Measurements from ENCODE around the gene SLC22A6.

The SLC22A6 gene

DNA sequence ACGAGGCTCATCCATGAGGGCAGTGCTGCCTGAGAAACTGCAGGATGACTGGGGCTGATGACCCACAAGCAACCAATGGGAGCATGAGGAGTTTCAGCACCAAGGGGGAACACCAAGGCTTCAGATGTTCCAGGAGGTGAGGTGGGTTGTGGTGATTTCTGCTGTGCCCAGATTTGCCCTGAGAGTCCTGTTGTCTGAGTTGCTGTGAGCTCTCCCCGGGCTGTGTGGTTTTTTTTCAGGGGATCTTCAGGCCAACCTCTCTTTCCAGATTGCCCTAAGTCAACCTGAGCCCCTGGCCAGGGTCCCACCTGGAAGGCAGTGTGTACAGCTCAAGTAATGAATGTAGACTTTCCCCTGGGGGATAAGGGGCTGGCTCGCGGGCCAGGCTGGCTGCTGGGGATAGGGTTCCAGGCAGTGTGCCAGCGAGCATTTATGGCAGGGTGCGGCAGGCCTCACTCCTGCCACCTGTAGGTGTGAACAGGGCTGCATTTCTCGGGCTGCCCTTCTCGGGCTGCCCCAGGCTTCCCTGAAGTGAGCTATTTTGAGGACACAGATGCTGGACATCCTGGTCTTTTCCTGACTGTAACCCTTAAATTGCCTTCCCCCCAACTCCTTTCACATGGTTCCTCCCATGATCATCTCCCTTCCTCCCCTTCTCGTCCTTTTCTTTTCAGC lies 9.8 kb downstream of the SLC22A6 start:
- Histone ChIP-seq H3K27ac (no peak overlapping the region), H3K4me3 (ENCODE audit: low read depth in 1 of 2, low read length in 1 of 2) (no peak overlapping the region), H3K4me1 (ENCODE audit: control insufficient read depth in 1 of 2, insufficient read depth in 1 of 2, low read depth in 1 of 2, low read length in 1 of 2) (no peaks in the 10 kb centered on the region), H3K9me3 (no peaks in the 10 kb centered on the region), H3K36me3 (no peaks in the 10 kb centered on the region), H3K27me3 (peaks cover 47% of the 10 kb centered on the region)
- TF ChIP-seq, protein P1, sequence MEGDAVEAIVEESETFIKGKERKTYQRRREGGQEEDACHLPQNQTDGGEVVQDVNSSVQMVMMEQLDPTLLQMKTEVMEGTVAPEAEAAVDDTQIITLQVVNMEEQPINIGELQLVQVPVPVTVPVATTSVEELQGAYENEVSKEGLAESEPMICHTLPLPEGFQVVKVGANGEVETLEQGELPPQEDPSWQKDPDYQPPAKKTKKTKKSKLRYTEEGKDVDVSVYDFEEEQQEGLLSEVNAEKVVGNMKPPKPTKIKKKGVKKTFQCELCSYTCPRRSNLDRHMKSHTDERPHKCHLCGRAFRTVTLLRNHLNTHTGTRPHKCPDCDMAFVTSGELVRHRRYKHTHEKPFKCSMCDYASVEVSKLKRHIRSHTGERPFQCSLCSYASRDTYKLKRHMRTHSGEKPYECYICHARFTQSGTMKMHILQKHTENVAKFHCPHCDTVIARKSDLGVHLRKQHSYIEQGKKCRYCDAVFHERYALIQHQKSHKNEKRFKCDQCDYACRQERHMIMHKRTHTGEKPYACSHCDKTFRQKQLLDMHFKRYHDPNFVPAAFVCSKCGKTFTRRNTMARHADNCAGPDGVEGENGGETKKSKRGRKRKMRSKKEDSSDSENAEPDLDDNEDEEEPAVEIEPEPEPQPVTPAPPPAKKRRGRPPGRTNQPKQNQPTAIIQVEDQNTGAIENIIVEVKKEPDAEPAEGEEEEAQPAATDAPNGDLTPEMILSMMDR (IDR thresholded peaks at IDR 0.05), result no peak

DNA sequence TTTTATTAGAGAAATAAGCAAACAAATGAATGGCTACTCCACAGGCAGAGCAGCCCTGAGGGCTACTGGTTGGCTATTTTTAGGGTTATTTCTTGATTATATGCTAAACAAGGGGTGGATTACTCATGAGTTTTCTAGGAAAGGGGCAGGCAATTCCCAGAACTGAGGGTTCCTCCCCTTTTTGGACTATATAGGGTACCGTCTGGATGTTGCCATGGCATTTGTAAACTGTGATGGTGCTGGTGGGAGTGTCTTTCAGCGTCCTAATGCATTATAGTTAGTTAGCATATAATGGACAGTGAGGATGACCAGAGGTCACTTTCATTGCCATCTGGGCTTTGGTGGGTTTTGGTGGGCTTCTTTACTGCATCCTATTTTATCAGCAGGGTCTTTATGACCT lies 19.2 kb downstream of the SLC22A6 start:
- Histone ChIP-seq H3K4me1 (ENCODE audit: control insufficient read depth in 1 of 2, insufficient read depth in 1 of 2, low read depth in 1 of 2, low read length in 1 of 2) (no peaks in the 10 kb centered on the region), H3K36me3 (no peaks in the 10 kb centered on the region), H3K27me3 (peaks cover 43% of the 10 kb centered on the region), H3K4me3 (ENCODE audit: low read depth in 1 of 2, low read length in 1 of 2) (no peak overlapping the region), H3K9me3 (no peaks in the 10 kb centered on the region), H3K27ac (no peak overlapping the region)
- TF ChIP-seq, protein P1 (IDR thresholded peaks at IDR 0.05), result no peak

DNA sequence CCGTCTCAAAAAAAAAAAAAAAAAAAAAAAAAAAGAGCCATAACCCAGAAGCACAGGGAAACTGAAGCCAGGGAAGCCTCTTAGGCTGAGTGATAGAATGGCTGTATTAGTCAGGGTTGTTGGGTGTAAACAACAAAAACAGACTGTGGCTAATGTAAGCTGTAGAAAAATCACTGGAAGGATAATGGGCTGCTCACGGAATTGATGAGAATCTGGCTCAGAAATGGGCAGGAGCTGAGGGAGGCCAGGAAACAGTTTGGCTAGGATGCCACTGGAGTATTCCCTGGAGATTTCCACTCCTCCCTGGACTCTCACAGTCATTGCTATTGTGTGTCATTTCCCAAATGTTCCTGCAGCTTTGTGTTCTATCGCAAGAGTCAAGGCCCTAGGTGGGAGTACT lies 22.4 kb downstream of the SLC22A6 start:
- Histone ChIP-seq H3K27me3 (peaks cover 22% of the 10 kb centered on the region), H3K27ac (no peak overlapping the region), H3K4me3 (ENCODE audit: low read depth in 1 of 2, low read length in 1 of 2) (no peak overlapping the region), H3K4me1 (ENCODE audit: control insufficient read depth in 1 of 2, insufficient read depth in 1 of 2, low read depth in 1 of 2, low read length in 1 of 2) (no peaks in the 10 kb centered on the region), H3K9me3 (no peaks in the 10 kb centered on the region), H3K36me3 (no peaks in the 10 kb centered on the region)
- TF ChIP-seq, protein P1 (IDR thresholded peaks at IDR 0.05), result no peak

DNA sequence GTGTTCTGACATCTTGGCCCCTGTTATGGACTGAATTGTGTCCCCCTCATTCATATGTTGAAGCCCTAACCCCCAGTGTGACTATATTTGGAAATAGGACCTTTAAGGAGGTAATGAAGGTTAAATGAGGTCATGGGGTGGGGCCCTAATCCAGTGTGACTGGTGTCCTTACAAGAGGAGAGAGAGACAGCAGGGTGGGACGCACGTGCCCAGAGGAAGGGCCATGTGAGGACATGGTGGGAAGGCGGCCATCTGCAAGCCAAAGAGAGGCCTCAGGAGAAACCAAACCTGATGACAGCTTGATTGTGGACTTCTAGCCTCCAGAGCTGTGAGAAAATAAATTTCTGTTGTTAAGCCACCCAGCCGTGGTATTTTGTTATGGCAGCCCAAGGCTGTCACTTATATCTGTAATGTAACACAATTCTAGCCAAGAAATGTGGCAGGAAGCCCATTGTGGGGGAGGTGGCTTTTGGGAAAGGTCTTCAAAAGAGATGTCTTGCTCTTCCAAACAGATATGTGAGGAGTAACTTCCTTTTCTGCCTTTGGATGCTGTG lies 23.7 kb downstream of the SLC22A6 start:
- Histone ChIP-seq H3K27me3 (peaks cover 16% of the 10 kb centered on the region), H3K4me3 (ENCODE audit: low read depth in 1 of 2, low read length in 1 of 2) (no peak overlapping the region), H3K36me3 (no peaks in the 10 kb centered on the region), H3K9me3 (no peaks in the 10 kb centered on the region), H3K4me1 (ENCODE audit: control insufficient read depth in 1 of 2, insufficient read depth in 1 of 2, low read depth in 1 of 2, low read length in 1 of 2) (no peaks in the 10 kb centered on the region), H3K27ac (no peak overlapping the region)
- TF ChIP-seq, protein P1 (IDR thresholded peaks at IDR 0.05), result no peak

DNA sequence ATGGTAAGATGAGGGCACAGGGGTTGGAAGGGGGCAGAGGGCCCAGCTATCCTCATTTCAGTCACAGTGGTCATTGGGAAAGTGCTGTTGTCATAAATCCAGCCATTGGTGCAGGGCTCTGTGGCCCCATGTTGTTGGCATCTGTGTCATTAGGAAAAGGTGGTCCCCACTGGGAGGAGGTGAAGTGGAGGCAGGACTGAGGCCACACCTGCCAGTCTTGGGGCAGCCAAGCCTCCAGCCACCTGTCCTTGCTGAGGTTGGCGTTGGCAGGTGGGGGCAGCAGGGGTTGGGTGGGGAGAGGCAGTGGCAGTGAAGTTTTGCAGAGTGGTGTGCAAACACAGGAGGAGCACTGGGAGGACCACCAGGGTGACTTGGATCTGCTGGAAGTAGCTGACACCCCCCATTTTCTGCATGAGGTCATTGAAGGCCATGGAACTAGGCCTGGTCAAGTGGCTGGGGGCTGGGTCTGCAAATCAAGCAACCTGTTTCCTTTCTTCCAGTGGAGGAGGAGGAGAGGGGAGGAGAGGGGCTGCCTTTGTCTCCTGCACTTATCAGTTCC lies 25.3 kb downstream of the SLC22A6 start:
- no peaks in the 10 kb centered on the region for H3K36me3 ChIP-seq
- no peak overlapping the region for H3K4me3 ChIP-seq (ENCODE audit: low read depth in 1 of 2, low read length in 1 of 2)
- no peaks in the 10 kb centered on the region for H3K4me1 ChIP-seq (ENCODE audit: control insufficient read depth in 1 of 2, insufficient read depth in 1 of 2, low read depth in 1 of 2, low read length in 1 of 2)
- H3K27ac ChIP-seq, result no peak overlapping the region
- peaks cover 23% of the 10 kb centered on the region for H3K27me3 ChIP-seq
- TF ChIP-seq, protein P1 (IDR thresholded peaks at IDR 0.05), result no peak
- H3K9me3 ChIP-seq, result no peaks in the 10 kb centered on the region
